Measurements from ENCODE around the gene CCDC142.
A peak's percentile ranks its signal among the peaks of the same experiment; 100 is the strongest.

CCDC142 gene

DNA sequence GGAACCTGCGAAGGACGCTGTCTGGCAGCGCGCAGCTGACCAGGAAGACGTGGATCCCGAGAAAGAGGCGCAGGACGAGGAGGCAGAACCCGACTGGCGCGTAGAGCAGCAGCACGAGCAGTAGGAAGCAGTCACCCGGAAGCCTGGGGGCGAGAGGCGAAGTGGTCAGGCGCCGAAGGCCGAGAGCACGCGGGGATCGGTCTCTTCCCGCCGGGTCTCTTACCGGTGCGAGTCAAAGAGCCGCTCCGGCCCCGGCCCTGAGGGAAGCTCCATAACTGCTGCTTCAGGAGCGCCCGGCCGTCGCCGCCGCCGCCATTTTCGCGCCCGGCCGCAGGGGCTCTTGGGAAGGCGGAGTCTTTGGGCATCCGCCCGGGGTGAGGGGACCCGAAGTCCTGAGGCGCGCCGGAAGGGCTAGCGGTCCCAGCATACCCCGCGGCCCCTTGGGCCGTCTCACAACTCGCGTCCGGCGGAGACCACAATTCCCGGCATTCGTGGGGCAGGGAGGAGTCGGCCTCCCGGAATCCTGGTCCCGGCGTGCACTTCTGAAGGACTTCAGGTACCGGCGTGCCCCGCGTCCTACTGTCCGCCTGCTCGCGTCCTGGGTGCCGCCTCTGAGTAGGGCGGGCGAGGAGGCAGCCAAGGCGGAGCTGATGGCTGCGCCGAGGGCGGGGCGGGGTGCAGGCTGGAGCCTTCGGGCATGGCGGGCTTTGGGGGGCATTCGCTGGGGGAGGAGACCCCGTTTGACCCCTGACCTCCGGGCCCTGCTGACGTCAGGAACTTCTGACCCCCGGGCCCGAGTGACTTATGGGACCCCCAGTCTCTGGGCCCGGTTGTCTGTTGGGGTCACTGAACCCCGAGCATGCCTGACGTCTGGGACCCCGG is 46.8 kb upstream of the CCDC142 start, which contains the start of the genes AUP1 and HTRA2:
Gene AUP1, minus strand, starts transcription at position 350 of the 882 bp plus-strand sequence. Its CDS starts 77 bp downstream, at position 273.
Gene HTRA2, plus strand, starts transcription at position 577 of the 882 bp plus-strand sequence. Its CDS starts 74 bp downstream, at position 651.
- Mint-ChIP-seq H3K9me3 (no peaks in the 10 kb centered on the region), H3K36me3 (ENCODE audit: low read depth) (peaks cover 31% of the 10 kb centered on the region), H3K27ac (peak within 1 kb of the TSS; percentile 82 to 96 (median 88)), H3K4me3 (peak within 1 kb of the TSS; percentile 97 to 99 (median 99)), H3K4me1 (peaks cover 25% of the 10 kb centered on the region), H3K27me3 (ENCODE audit: low read depth) (no peaks in the 10 kb centered on the region)
- TF ChIP-seq CTCF (IDR thresholded peaks at IDR 0.05; ENCODE audit: unreplicated experiment in 3 of 3) = no peak

- H3K27me3 Mint-ChIP-seq (ENCODE audit: low read depth) = no peaks in the 10 kb centered on the region
- peak overlapping the region; percentile 82 to 96 (median 88) for H3K27ac Mint-ChIP-seq
- TF ChIP-seq CTCF (IDR thresholded peaks at IDR 0.05; ENCODE audit: unreplicated experiment in 3 of 3) = no peak
- no peaks in the 10 kb centered on the region for H3K9me3 Mint-ChIP-seq
- peaks cover 31% of the 10 kb centered on the region for H3K36me3 Mint-ChIP-seq (ENCODE audit: low read depth)
- peaks cover 25% of the 10 kb centered on the region for H3K4me1 Mint-ChIP-seq
- H3K4me3 Mint-ChIP-seq = peak overlapping the region; percentile 97 to 99 (median 99)
These were observed 46.0 kb upstream of the CCDC142 start for GRCh38 chr2:74528600-74529356.

- peak overlapping the region; percentile 97 to 99 (median 99) for H3K4me3 Mint-ChIP-seq
- peaks cover 8% of the 10 kb centered on the region for H3K27me3 Mint-ChIP-seq (ENCODE audit: low read depth)
- H3K27ac Mint-ChIP-seq = peak overlapping the region in 1 of 3 experiments; percentile 82
- H3K4me1 Mint-ChIP-seq = peaks cover 25% of the 10 kb centered on the region
- peaks cover 30% of the 10 kb centered on the region for H3K36me3 Mint-ChIP-seq (ENCODE audit: low read depth)
- no peak for TF ChIP-seq CTCF (IDR thresholded peaks at IDR 0.05; ENCODE audit: unreplicated experiment in 3 of 3)
- no peaks in the 10 kb centered on the region for H3K9me3 Mint-ChIP-seq
These were observed 44.9 kb upstream of the CCDC142 start for GRCh38 chr2:74527741-74528140.

GRCh38 chr2:74526649-74527230 is 43.9 kb upstream of the CCDC142 start:
- no peaks in the 10 kb centered on the region for H3K9me3 Mint-ChIP-seq
- H3K27me3 Mint-ChIP-seq (ENCODE audit: low read depth) = peaks cover 18% of the 10 kb centered on the region
- H3K27ac Mint-ChIP-seq = no peak overlapping the region
- H3K4me3 Mint-ChIP-seq = peak overlapping the region; percentile 97 to 99 (median 99)
- H3K4me1 Mint-ChIP-seq = peaks cover 19% of the 10 kb centered on the region
- H3K36me3 Mint-ChIP-seq (ENCODE audit: low read depth) = peaks cover 24% of the 10 kb centered on the region
- no peak for TF ChIP-seq CTCF (IDR thresholded peaks at IDR 0.05; ENCODE audit: unreplicated experiment in 3 of 3)

DNA sequence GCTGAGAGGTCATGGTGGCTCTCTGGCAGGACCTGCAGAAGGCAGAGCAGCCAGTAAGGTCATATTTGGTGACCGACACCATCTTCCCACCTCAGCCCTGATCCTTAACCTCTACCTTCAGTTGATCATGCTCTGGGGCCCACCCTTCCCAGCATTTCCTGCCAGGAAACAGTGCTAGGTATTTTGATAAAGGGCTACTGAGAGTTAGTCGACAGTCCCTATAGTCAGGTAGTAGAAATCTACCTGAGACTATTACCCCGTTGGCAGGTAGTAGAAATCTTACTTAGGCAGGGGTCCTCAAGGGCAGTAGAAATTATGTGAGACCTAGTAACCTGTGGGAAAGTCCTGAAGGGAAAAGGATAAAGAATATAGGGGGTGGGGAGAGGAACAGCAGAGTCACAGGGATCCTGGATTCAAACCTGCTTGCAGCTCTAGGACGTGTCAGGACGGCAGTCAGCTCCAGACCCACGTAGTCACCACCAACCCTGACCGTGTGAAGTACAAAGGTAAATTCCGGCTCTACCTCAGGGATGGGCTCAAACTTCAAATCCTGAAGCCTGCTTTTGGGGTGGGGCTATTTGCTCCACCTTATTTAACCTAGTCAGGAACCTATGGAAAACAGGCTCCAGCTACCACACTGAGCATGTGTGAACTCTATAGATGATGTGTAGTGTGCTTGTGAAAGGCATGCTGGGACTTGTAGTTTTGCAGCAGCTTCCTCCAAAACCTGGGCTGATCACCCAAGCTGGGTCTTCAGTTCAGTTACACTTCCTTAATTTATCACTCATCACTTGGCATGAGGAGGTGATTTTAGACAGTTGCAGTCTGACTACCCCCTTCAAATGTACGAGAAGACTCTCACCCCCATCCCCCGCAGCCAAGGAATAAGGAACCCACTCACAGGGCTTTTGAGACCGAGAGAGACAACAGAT is 43.2 kb upstream of the CCDC142 start, which contains the start of gene DQX1:
Gene DQX1, minus strand, starts transcription at position 515 of the 932 bp plus-strand sequence. Its CDS starts 502 bp downstream, at position 13.
- no peak for TF ChIP-seq CTCF (IDR thresholded peaks at IDR 0.05; ENCODE audit: unreplicated experiment in 3 of 3)
- H3K4me3 Mint-ChIP-seq = peak within 1 kb of the TSS; percentile 97 to 99 (median 99)
- H3K27me3 Mint-ChIP-seq (ENCODE audit: low read depth) = peaks cover 25% of the 10 kb centered on the region
- H3K36me3 Mint-ChIP-seq (ENCODE audit: low read depth) = peaks cover 24% of the 10 kb centered on the region
- H3K9me3 Mint-ChIP-seq = no peaks in the 10 kb centered on the region
- H3K27ac Mint-ChIP-seq = peak within 1 kb of the TSS in 1 of 3 experiments; percentile 61
- H3K4me1 Mint-ChIP-seq = peaks cover 17% of the 10 kb centered on the region
